ENCODE data around the gene IQCE. TPM values are rescaled to one million over a fixed set of nuclear protein-coding genes. Genes with fewer than 3 reads are reported as not detected.
A peak's percentile ranks its signal among the peaks of the same experiment; 100 is the strongest.

IQCE gene
- total RNA-seq, 1 donor from 2014 or later, result 5.2 TPM

GRCh38 chr7:2627258-2628129 lies 68.7 kb downstream of the IQCE start:
- TF ChIP-seq POLR2A (IDR thresholded peaks at IDR 0.05), result no peak
- TF ChIP-seq POLR2AphosphoS5 (IDR thresholded peaks at IDR 0.05; ENCODE audit: insufficient read depth in 1 of 2, low read depth in 1 of 2), result no peak
- TF ChIP-seq CTCF (IDR thresholded peaks at IDR 0.05), result no peak
- Histone ChIP-seq H3K27me3 (no peaks in the 10 kb centered on the region), H3K9me3 (no peaks in the 10 kb centered on the region), H3K4me3 (no peak overlapping the region), H3K4me1 (peaks cover 36% of the 10 kb centered on the region), H3K27ac (peak overlapping the region; percentile 26), H3K36me3 (no peaks in the 10 kb centered on the region)
- intact Hi-C loops (cut with DNase I), result no loop called here
- no peak for DNase-seq (ENCODE audit: extremely low spot score in 2 of 2)

GRCh38 chr7:2628130-2628482 lies 69.3 kb downstream of the IQCE start:
- intact Hi-C loops (cut with DNase I), result no loop called here
- DNase-seq (ENCODE audit: extremely low spot score in 2 of 2), result no peak
- Histone ChIP-seq H3K4me3 (no peak overlapping the region), H3K27ac (no peak overlapping the region), H3K9me3 (no peaks in the 10 kb centered on the region), H3K36me3 (no peaks in the 10 kb centered on the region), H3K4me1 (peaks cover 36% of the 10 kb centered on the region), H3K27me3 (no peaks in the 10 kb centered on the region)
- TF ChIP-seq CTCF (IDR thresholded peaks at IDR 0.05) (no peak), POLR2AphosphoS5 (IDR thresholded peaks at IDR 0.05; ENCODE audit: insufficient read depth in 1 of 2, low read depth in 1 of 2) (no peak), POLR2A (IDR thresholded peaks at IDR 0.05) (no peak)

- DNase-seq (ENCODE audit: extremely low spot score in 2 of 2), result no peak
- no peaks in the 10 kb centered on the region for H3K9me3 ChIP-seq
- no peak for TF ChIP-seq POLR2A (IDR thresholded peaks at IDR 0.05)
- no peak for TF ChIP-seq POLR2AphosphoS5 (IDR thresholded peaks at IDR 0.05; ENCODE audit: insufficient read depth in 1 of 2, low read depth in 1 of 2)
- TF ChIP-seq CTCF (IDR thresholded peaks at IDR 0.05), result no peak
- H3K27ac ChIP-seq, result no peak overlapping the region
- H3K4me3 ChIP-seq, result no peak overlapping the region
- peaks cover 39% of the 10 kb centered on the region for H3K4me1 ChIP-seq
- no peaks in the 10 kb centered on the region for H3K36me3 ChIP-seq
- H3K27me3 ChIP-seq, result no peaks in the 10 kb centered on the region
- intact Hi-C loops (cut with DNase I), result no loop called here
Measured at GRCh38 chr7:2628891-2629290, 70.1 kb downstream of the IQCE start.

- intact Hi-C loops (cut with DNase I), result loop anchor here (10.0 kb wide), 1 partner anchor 75 kb away; the partner anchor contains the start of genes BRAT1 and IQCE
Measured at GRCh38 chr7:2629746-2630681, 71.2 kb downstream of the IQCE start.

More at GRCh38 chr7:2629746-2630681, 71.2 kb downstream of the IQCE start:
- Histone ChIP-seq H3K27me3 (no peaks in the 10 kb centered on the region), H3K4me1 (peaks cover 50% of the 10 kb centered on the region), H3K9me3 (no peaks in the 10 kb centered on the region), H3K36me3 (no peaks in the 10 kb centered on the region), H3K27ac (no peak overlapping the region), H3K4me3 (no peak overlapping the region)
- TF ChIP-seq CTCF (IDR thresholded peaks at IDR 0.05) (no peak), POLR2A (IDR thresholded peaks at IDR 0.05) (no peak), POLR2AphosphoS5 (IDR thresholded peaks at IDR 0.05; ENCODE audit: insufficient read depth in 1 of 2, low read depth in 1 of 2) (no peak)
- DNase-seq (ENCODE audit: extremely low spot score in 2 of 2), result no peak
